Fibroblast of lung (primary cell): ENCODE measurements around the gene P2RY6.

Experiments
- CTCF ChIP-seq, 2 donors: IDR thresholded peaks in 1 of 2; conservative IDR thresholded peaks in 1 of 2; 1 replicate in 1 of 2; 2 replicates in 1 of 2; pipeline ENCODE4 v1.5.1; 2011 to 2012; ENCODE audit warnings: low read length in 2 of 2, control low read depth in 1 of 2, inconsistent platforms in 1 of 2, low read depth in 1 of 2, mild to moderate bottlenecking in 1 of 2
- EZH2 ChIP-seq: IDR thresholded peaks from 2 replicates; pipeline ENCODE4 v1.5.1; 2012; ENCODE audit warnings: low read length, control low read depth, mild to moderate bottlenecking; ENCODE audit errors: missing control alignments

GRCh38 chr11:73268671-73269271 is 3.4 kb upstream of the P2RY6 start:
- TF ChIP-seq CTCF (conservative IDR thresholded peaks at IDR 0.05 in 1 of 2, IDR thresholded peaks at IDR 0.05 in 1 of 2; ENCODE audit: low read depth in 1 of 2, low read length in 2 of 2) (no peak), EZH2 (no peak)
